ENCODE results near the gene PTPRU.

DNA sequence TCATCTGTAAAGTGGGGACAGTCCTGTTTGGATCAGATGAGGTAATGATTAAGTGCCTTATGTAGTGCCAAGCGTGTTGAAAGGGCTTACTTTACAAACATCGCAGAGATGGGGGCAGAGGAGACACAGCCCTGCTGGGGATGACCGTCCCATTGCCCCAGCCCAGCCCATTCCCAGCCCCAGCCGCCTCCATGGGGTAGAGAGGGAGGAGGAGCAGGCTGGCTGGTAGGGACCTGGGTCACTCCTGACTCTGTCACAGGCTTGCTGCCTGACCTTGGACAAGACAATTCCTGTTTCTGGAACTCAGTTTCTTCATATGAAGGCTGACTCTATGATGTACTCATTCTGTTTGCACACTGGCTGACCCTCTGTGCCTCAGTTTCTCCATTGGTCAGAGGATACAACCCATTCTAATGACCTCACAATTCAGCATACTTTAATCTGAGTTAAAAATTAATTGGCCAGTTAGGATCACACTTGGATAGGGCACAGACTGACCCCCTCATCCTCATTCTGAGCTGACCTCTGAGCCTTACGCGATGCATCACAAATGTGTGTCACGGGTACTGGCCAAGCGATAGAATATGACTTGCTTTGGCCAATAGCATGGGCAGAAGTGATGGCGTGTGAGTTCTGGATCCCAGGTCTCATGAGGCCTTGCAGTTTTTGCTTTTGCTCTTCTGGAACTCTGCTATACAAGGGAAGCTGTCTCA, 91.1 kb downstream of the PTPRU start:
- TF ChIP-seq, protein P1, sequence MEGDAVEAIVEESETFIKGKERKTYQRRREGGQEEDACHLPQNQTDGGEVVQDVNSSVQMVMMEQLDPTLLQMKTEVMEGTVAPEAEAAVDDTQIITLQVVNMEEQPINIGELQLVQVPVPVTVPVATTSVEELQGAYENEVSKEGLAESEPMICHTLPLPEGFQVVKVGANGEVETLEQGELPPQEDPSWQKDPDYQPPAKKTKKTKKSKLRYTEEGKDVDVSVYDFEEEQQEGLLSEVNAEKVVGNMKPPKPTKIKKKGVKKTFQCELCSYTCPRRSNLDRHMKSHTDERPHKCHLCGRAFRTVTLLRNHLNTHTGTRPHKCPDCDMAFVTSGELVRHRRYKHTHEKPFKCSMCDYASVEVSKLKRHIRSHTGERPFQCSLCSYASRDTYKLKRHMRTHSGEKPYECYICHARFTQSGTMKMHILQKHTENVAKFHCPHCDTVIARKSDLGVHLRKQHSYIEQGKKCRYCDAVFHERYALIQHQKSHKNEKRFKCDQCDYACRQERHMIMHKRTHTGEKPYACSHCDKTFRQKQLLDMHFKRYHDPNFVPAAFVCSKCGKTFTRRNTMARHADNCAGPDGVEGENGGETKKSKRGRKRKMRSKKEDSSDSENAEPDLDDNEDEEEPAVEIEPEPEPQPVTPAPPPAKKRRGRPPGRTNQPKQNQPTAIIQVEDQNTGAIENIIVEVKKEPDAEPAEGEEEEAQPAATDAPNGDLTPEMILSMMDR (IDR thresholded peaks at IDR 0.05): no peak
- TF ChIP-seq TAF1 (IDR thresholded peaks at IDR 0.05; ENCODE audit: borderline replicate concordance, low read depth, low read length): no peak
- no peak for TF ChIP-seq FOXM1 (IDR thresholded peaks at IDR 0.05; ENCODE audit: low read depth)
- TF ChIP-seq TEAD4 (IDR thresholded peaks at IDR 0.05; ENCODE audit: borderline replicate concordance, insufficient read depth): no peak
- no peak for TF ChIP-seq TCF12 (IDR thresholded peaks at IDR 0.05)
- TF ChIP-seq, protein P2, sequence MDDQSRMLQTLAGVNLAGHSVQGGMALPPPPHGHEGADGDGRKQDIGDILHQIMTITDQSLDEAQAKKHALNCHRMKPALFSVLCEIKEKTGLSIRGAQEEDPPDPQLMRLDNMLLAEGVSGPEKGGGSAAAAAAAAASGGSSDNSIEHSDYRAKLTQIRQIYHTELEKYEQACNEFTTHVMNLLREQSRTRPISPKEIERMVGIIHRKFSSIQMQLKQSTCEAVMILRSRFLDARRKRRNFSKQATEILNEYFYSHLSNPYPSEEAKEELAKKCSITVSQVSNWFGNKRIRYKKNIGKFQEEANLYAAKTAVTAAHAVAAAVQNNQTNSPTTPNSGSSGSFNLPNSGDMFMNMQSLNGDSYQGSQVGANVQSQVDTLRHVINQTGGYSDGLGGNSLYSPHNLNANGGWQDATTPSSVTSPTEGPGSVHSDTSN (IDR thresholded peaks at IDR 0.05): no peak
- no peak for TF ChIP-seq RCOR1 (IDR thresholded peaks at IDR 0.05; ENCODE audit: low read length)
- no peak for TF ChIP-seq GABPA (IDR thresholded peaks at IDR 0.05; ENCODE audit: low read depth)
- no peak for TF ChIP-seq CHD2 (IDR thresholded peaks at IDR 0.05; ENCODE audit: low read length, partially characterized antibody)
- TF ChIP-seq, protein P3, sequence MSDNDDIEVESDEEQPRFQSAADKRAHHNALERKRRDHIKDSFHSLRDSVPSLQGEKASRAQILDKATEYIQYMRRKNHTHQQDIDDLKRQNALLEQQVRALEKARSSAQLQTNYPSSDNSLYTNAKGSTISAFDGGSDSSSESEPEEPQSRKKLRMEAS (IDR thresholded peaks at IDR 0.05; ENCODE audit: low read depth): no peak

Measured in SK-N-SH (cell line).